ENCODE measurements around the gene AOPEP.

The AOPEP gene

DNA sequence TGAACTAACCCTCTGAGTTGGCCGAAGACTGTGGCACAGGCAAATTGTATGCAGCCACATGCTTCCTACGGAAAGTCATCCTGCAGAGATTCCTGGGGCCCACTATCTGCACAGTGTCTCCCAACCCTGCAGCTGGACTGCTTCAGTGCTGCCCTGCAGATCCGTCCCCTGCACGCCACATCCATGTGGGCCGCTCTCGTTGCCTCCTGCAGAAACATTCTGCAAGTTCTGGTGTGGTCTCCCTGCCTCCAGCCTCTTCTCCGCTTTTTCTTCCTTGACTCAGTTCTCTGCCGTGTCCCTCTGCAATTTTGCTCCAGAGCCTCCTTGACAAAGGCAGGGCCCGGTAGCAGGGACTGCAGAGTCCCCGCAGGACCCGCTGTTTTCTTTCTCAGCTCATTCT is 249.0 kb downstream of the AOPEP start:
- DNase-seq: no peak

DNA sequence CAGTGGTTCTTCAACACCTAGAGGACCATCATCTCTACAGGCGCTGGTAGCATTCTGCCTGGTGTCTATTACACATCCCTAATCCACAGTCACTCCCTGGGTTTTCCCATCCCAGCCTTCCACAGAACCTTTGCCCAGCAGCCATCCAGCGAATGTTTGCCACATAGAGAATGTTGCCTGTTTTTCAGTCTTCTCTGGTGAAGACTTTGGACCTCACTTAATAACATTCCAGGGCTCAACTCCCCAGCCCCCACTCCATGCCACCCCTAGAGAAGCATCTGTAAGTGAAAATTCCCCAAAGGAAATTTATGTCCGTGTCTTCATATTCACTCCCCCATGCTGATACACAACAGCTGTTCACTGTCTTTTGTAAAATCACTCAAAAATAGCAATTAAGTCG is 249.6 kb downstream of the AOPEP start:
- DNase-seq: no peak

DNA sequence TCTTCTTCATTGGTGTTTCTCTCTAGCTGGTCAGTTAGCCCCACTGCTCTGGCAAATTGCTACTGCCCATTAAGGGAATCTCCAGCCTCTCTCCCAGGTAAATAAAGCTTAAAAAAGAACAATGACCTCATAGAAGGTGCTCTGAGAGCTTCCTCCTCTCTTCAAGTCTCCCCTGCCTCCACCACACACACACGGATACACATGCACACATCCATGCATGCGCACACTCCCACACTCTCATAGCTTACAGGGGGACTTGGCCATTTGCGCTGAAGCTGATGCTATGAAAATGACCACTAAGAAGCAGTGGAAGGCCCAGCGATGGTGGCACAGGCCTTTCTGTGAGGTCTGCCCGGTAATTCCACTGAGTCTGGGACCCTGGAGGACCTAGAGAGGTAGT is 250.9 kb downstream of the AOPEP start:
- no peak for DNase-seq

DNA sequence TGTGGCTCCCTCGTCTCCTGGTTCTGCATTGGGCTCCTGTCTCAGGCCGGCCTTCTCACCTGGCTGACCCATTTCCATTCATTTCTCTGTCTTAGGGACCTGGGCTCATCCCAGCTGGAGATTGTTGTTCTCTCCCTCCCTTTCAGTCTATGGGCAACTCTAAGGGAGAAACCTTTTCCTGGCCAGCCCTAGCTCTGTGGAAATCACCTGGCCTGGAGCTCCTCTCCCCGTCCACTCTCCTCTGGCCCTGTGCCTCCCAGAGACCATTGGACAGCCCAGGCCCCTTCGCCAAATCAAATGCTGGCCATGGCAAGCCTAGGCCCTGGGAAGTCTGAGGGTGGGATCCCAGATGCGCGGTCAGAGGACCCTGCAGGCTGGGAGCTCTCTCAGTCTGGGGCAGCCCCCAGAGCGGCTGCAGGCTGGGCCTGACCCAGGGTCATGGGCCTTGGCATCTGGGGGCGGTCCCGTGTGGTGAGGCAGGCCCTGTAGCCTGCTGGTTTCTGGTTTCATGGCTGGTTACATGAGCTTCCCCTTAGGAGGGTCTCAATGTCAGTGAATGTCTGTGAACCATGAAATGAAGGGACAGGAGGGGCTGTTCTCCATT is 253.5 kb downstream of the AOPEP start:
- no peak for DNase-seq

DNA sequence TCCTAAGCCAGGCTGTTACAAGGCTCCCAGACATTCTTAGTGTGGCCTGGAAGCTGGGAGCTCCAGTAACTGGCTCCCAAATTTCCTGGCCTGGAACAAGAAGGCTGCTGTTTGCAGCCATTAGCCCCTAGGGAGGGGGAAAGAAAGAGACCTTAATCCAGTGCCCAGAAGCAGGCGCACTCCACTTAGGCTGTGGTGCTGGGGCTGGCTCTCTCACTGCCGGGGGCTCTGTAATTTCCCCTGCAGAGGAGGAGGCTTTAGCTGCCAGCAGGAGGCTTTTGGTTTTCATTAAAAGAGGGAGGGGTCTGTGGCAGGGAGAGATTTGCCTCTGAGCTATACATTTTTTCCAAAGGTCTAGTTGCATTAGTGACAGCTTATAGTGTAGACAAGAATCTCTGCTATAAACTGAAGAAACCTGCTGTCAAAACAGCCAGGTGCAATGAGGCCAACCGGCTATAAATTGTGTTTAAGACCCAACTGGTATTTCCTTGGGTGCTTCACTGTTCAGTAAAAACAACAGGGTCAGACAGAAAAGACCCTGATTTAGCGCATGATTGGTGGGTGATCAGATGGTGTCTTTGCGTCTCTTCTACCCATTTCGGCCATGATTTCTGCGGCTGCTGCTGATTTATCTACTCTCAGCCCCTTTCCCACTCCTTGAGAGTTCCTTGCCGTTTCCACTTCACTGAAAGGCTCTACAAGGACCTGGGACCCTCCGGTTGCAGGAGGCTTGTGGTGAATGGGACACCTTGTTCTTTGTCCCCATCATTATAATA is 254.6 kb downstream of the AOPEP start:
- peak; percentile 90 for DNase-seq

DNA sequence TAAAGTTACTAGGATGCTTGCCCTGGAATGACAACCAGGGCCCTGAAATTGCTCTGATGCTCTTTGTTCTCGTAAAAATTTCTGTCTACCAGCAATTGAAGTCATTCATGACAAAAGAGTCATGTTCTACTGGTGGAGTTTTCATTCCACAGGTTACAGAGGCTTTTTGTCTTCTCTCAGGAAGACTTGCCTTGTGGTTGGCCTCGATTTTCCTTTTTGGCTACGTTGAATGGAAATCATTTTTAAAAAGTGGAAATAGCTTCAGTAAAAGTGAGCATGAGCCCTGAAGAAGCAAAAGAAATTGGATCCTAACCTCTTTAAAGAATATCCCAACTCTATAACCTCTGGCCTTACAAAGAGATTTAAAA is 255.2 kb downstream of the AOPEP start:
- no peak for DNase-seq

DNA sequence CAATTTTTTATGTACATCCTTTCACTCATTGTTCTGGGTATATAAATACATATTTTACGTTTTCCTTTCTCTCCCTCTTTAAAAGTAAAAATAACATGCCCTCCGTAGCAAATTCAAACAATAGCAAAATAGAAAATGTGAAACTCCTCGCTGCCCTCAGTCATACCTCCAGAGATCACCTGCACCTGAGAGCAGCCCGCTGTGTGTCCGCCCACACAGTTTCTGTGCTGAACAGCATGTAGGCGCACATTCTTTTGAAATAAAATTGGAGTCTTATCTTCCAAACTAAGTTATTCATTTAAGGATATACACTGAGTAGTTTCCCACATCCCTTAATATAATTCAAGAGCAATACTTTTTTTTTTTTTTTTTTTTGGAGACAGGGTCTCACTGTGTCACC is 255.7 kb downstream of the AOPEP start:
- no peak for DNase-seq

DNA sequence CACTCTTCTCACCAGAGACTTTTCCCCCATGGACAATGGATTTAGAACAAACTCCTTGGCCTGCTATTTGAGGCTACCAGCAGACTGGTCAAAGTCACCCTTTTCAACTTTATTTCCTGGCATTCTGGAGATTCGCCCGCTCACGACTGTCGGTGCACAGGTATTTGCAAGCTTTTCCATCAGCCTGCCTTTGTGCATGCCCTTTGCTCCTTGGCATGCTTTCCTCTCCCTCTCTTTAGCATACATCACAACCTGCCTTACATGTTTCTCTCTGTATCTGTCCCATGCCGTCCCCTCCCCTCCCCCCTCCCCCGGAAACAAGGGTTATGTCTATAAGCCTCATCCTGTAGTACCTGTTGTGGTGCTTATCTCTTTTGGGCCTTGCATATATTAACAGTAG is 257.1 kb downstream of the AOPEP start:
- DNase-seq: no peak

DNA sequence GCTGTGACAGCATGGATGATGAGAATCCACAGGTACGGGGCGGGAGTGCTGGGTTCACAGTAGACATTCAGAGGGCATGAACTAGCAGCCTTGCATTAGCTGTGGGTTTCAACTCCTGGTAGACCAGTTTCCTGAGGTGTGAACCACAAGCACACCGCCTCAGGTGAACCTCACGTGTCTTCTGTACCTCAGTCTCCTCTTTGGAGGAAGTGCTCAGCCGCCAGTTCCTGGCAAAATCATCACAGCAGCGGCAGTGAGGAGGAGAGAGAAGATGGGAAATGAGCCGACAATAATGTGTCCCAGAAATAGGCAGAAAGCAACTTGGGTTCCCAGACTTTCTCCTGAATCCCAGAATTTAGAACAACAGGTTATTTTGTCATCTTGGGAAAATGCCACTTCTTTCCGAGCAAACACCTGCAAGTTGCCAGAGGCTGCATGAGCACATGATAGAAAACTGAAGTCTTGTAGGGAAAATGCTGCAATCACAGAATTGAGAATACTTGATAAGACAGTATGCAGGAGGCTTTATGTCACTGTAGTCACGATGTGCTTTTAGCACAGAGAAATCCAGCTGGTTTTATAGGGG is 258.5 kb downstream of the AOPEP start:
- DNase-seq: no peak

DNA sequence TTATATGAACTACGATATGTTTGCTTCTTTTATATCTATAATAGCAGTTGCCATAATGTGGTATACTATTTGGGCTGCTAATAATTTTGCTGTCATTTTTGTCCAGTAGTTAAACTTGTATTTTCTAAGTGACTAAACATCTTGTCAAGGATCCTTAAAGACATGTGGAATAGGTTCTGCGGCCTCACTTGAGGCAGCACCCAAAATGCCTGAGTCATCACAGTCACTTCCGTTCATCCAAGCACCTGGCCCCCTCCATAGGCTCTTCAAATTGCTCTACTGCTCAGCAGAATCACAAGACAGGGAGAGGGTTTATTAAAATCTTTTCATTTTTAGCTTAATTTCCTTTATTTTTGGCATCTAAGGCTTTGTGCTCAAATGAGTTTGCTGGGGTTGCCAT is 259.1 kb downstream of the AOPEP start:
- DNase-seq: no peak

DNA sequence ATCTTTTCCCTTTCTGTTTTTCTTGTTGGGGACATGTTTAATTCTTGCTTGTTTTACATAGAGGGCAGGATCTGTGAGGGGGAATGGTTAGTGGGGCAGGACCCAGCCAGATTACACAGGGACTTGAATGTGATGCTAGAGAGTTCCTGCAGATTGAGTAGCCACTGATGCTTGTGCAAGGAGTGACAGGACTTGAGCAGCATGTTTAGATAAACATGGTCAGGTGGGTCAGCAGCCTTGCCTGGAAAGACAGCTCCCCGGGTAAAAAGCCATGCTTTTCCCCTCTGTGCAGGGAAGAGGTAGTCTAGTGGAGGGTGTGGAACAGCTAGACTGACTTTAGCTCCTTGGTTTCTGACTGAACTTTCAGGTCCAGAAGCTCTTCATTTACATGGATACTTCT is 261.2 kb downstream of the AOPEP start:
- no peak for DNase-seq

DNA sequence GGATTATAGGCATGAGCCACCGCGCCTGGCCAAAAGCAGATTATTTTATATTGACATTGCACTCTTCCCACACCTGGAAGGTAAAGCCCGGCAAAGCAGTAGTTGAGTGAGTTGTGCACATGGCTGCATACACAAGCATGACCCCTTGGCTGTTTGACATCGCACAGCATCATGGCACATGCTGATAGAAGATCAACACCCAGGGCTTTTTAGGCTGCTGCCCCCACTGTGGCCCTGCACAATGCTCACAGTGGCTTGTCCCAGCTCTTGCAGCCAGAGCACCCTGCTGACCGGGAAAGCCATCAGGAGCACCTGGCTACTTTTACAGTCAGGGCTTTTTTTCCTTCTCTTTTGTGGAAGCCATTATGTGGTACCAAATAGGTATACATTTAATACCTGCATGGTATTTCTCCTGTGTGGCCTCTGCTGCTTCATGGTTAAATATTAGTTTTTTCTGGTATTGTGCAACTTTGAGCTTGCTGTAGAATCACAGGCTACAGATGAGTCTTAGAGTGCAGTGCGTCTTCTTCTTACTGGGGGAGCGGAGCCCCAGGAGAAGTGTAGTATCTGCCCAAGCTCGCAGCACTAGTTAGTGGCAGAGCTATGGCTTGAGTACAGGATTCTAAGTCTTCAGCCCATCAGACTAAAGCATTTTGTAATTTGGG is 264.5 kb downstream of the AOPEP start:
- no peak for DNase-seq

DNA sequence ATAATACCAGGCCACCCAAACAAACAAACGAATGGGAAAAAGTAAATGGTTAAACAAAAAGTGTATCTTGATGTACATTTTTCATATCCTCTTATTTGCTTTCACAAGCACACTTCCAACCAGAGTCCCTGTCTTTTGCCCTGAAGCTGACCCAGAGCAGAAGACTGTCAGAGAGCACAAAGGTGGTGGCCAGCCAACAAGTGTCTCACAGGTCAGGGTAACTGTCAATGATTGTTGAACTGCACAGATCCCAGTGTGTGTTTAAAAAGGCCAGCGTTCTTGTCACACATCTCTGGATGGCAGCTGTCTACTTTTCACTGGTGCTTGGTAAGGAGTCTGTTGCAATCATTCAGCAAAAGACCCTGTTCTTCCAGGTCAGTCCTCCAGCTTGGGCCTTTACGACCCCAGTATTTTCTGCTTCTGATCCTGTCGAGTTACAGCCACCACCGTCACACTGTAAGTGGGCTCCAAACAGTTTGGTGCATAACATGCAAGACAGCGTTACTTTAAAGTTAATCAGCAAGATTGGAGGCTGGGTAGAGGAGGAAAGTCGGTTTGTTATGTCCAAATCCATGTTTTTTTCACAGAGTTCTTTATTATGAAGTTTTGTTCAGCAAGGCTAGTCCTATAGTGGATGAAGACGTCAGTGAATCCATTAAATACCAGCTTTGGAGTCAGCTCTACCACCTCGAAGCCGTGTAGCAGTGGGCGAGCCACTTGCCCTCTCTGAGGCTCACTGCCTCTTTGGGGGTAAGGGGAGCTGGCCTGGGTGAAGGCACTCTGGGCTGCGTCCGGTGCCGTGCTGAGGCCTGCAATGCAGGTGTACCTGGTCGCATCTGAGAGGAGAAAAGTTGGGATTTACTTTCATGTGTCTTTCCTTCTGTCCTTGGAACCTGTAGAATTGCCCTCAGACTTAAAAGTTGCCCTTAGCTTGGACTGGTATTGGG is 265.7 kb downstream of the AOPEP start:
- DNase-seq: no peak

DNA sequence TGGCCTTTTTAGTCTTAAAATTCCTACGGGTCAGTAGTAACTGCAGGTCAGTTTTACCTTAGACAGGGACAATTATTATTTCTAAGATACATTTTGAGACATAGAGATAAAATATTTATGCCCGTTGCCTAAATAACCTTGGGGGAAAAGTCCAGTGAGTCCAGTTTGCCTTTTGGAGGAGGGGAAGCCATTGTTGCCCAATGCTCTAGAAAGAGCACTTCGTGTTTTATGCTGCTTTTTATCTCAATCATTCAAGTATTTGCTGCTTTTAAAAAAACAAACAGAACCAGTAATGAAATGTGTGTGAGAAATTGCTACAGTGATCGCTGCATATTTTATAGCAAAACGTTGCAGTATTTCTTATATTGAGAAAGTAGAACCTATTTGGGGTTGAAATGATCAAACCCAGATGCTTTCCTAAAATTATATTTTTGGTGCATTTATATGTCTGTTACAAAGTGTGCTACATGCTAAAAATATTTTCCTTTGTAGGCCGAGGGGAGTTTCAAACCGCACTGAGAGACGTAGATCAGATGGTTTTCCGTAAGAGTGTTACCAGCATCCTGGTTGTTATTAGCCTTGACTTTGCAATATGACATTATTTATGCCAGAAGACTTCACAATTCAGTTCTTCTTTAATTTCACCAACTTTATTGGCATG is 266.8 kb downstream of the AOPEP start:
- no peak for DNase-seq

DNA sequence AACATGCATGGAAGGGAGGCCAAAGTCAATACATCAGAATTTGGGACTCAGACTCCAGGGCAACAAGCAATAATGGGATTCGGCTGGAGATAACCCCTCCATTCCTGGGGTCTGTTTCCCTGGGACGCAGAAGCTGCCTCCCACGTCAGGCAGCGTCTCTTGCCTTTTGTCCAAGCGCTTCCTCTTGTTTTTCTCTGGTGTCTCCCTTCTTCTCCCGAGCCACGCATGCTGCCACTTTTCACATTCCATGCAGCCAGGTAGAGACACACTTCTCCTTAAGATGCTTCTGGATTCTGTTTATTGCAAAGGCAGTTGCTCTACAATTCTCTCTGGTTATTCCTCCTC is 267.3 kb downstream of the AOPEP start:
- DNase-seq: no peak

DNA sequence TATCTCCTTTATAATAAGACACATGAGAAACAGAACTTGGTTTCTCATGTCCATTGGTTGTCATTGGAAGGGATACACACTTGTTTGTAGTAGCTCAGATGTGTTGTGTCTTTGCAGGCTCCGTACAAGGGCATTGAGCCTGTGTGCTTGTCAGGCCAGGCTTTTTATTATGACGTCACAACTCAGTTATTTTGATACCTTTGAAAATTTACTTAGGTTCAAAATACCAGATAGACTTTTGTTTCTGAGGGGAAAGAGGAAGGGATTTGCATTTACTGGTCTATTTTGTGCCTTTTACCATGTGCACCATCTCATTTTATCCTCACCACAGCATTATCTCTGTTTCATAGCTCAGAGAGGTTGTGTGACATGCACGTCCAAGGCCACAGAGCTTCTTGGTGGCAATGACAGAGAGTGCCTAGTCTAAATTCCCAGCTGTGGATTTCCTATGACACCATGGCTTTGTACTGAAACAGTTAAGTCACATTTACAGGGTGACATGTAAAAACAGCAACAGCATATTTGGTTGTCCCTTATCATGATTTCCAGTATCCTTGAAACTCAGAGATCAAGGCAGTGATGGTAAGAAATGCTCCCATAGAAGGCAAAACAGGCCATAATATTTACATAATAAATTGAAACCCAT is 268.7 kb downstream of the AOPEP start:
- DNase-seq: no peak

DNA sequence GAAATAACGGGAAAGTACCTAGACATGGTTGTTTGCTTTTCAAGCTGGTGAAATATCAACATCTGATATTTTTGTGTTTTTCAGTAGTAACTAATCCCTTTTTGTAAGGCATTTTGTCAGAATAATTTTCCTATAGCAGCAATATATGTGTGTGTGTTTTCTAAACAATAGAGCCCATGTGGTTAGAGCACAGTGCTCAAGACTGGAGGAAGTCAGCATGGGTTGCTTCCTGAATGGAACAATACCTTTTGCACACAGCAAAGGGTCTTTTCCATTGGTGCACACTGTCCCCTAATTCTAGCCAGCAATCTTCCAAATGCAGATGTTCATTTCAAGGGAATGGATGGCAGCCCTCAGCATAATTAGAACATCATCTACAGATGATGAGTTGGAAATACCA is 270.1 kb downstream of the AOPEP start:
- DNase-seq: no peak

DNA sequence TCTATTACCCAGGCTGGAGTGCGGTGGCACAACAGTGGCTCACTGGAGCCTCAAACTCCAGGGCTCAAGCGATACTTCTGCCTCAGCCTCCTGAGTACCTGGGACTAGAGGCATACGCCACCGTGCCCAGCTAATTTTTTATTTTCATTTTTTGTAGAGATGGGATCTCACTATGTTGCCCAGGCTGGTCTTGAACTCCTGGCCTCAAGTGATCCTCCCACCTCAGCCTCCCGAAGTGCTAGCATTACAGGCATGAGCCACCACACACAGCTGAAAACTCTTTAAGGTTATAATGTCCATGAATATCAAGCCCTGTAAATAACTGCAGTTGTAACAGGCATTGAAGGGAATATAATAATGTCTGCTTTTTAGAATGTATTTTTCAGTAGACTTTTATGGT is 271.2 kb downstream of the AOPEP start:
- DNase-seq: no peak

DNA sequence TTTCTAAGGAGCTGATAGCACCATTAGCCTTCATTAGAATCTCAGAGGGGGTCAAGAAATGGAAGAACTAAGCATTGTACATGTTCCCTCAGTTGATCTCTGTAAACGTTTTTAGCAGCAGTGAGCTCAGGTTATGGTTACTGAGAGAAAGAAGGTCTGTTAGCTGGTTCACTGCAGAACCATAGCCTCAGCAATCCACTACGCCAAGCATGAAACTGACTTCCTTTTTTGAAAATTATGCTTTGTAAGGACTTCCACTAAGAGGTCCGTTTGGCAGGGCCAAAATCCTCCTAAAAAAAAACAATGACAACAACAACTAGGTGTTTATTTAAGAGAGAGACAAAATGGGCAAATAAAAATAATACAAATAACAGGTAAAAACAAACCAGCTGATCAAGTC is 273.3 kb downstream of the AOPEP start:
- DNase-seq: no peak

DNA sequence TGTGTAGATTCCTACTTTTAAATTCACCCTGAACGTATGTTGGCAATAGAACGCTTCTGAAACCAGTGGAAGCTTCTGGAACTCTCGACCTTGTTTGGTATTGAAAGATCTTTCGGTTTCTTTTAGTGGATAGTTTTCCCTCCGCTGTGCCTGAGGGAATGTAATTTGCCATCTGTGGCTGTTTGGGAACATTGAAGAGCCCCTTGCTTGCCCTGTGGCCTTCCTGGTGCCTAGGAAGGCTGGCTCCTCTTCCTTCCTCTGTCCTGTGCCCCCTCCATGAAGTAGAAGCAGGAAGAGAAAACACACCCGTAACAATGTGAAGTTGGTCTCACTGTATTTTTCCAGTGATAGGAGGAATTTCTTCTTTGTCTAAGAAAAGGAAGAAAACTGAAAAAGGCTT is 274.3 kb downstream of the AOPEP start:
- DNase-seq: no peak

DNA sequence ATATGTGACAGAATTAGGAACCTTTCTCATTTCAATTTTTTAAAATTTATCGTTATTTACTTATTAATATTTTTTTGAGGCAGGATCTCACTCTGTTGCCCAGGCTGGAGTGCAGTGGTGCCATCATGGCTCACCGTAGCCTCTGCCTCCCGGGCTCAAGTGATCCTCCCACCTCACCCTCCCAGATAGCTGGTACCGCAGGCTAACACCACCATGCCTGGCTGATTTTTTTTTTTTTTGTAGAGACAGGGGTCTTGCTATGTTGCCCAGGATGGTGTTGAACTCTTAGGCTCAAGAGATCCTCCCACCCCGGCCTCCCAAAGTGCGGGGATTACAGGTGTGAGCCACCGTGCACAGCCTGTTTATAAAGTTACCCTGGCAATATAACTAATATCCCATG is 275.2 kb downstream of the AOPEP start:
- DNase-seq: no peak

All from islet precursor cell (in vitro differentiated cells).